Posterior cingulate gyrus (tissue), 11 donors: ENCODE data around the gene CDH13.
A peak's percentile ranks its signal among the peaks of the same experiment; 100 is the strongest.

ENCODE experiments used
- DNase-seq, 10 donors: peaks; one replicate each; pipeline versions ENCODE4 v3.0.0 to v3.0.0-alpha.2; 2020 to 2021; ENCODE audit warnings: mixed read lengths in 3 of 10
- intact Hi-C: fragments of 100-400 bp; cut with DNase I; formaldehyde crosslinking; loops from one replicate; pipeline ENCODE4 v1.15.1; 2023

Gene CDH13

DNA sequence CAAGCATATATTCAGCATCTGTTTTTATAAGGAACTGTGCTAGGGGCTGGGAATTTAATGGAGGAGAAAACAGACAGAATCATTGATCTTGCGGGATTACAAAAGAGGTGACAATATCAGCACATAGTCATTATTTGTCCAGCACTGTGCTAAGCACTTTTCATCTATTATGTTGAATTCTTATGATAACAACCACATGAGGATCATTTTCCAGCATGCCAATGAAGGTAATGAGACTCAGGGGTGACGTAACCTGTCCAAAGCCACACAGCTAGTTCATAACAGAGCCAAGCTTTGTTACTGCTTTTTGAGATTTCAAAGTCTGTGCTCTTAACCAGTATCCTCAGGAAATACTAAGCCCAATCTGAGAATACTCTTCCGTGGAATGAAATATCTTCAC lies 503.3 kb downstream of the CDH13 start:
- intact Hi-C loops: no loop called here
- no peak for DNase-seq

DNA sequence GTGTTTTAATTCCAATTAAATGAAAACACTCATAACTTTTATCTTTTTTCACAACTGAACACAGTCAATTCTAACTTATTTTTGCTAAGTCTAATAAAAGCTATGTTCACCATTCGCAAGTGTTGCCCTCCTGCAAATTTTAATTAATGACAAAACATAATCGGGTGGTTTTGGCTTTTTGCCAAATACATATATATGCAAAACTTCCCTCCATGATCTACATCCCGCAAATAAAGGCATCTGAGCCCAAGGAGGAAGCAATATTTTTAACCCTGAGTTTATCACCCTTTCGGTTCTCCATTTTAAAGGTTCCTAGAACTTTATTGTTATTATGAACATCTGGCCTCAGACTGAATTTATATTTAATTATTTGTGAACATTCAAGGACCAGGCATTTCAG lies 507.9 kb downstream of the CDH13 start:
- no peak for DNase-seq
- intact Hi-C loops: no loop called here

DNA sequence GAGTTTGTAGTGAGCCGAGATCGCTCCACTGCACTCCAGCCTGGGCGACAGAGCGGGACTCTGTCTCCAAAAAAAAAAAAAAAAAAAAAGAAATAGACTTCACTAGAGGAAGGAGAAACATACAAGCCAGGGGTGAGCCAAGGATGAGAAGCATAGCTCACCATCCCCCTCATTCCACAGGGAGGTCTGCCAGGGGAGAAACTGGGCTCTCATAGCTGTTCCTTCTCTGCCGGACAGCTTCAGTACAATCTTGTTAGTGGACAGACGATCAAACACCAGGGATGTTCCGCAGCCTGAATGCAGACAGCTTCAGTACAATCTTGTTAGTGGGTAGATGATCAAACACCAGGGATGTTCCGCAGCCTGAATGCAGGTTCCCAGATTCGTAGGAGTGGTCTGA lies 509.6 kb downstream of the CDH13 start:
- no peak for DNase-seq
- intact Hi-C loops: no loop called here

DNA sequence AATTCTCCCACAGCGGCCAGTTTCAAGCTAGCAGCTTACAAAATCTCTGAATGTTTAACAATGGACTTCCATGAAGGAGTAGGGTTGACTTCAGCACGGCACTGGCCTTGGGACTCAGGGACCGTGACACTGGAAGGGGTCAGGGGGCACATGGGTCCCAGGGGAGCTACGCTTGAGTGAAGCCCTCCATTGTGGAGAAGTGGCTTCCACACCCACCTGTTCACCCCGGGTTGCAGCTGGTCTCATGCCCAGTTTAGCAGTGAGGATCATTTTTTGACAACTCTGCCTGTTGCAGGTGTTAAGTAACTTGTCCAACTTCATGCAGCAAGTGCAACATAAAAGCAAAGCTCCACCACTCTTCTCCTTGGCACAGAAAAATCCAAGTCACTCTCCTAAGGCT lies 510.2 kb downstream of the CDH13 start:
- no peak for DNase-seq
- intact Hi-C loops: no loop called here

DNA sequence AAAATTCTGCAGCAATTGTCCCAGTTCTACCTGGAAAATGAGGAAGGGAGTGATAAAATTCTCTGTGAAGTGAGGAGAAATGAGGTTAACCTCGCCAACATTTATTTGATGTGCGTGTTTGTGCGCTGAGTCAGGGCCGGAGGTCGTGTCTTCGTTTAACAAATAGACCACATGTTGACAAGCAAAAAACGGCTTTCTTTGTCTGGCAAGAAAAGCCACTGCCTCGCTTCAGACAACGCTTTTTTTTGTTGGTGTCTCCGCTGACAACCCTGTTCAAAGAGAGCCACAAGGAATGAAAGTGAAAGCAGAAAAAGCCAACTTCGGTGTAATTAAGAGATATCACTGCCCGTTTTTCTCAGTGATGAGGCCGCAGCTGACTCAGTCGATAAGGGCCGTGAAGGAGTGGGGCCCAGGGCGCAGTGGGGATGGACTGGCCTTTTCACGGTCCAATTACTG lies 510.6 kb downstream of the CDH13 start:
- DNase-seq: peak in 3 of 10 donors; percentile 13 to 76 (median 69)
- intact Hi-C loops: no loop called here

DNA sequence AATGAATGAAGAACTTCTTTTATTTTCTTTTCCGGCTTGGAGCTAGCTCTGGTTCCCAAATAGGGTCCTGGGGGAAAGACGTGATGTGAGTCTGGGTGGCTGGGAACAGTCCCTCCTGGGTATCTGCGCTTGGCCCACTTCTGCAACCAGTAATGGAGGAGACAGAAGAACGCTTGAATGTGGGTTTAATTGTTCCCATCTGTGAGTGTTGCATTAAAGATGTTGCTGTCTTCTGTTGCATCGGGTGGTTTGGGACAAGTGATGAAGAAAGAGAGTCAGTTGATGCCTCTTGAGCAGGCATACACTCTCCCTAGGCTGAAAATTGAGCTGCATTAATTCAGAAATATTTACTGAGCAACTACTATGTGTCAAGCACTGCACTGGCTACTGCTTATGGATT lies 511.1 kb downstream of the CDH13 start:
- intact Hi-C loops: no loop called here
- no peak for DNase-seq

DNA sequence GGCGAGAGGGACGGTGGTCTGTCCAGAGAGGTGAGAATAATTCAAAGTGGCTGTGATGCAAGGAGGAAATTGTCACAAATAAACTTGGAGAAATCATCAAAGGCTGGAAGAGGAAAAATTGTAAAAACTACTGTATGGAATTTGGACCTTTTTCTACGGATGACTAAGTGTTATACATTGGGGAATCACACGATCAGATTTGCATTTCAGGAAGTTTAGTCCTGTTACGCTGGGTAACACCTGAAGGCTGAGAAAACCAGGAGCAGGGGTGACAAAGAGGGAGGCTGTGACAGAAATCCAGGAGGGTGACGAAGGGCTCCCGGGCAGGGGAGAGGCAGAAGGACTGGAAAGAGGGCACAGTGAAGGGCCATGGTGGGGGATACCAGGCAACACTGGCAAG lies 511.7 kb downstream of the CDH13 start:
- intact Hi-C loops: no loop called here
- no peak for DNase-seq

DNA sequence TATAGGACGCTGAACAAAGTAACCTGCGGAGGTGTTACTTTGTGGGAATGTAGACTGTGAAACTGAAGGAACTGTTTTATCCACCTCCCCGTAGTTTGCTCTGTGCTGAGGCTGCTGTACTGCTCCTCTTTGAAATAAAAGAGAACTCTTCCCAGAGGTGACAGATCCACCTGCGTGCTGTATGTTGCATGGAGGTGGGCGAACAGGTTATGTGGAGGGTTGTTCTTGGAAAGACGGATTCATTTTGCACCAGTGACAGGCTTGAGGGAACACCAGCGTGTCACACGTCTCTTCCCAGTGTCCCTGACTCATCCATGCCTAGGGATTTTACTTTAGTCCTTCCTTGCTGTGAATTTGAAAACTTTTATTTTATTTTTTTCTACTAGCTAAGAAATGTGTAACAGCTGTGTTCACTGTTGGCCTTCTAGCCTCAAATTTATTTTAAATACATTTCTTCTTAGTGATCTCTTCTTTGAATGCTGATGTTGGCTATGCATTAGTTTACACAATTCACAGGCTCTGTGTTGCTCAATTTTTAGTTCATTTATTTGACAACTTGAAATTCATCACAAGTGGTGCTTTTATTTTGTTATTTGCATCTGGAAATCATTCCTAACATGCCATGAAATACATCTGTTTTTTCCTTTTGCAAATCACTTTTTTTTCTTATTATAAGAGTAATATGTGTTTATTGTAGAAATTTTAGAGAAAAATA lies 512.4 kb downstream of the CDH13 start:
- no peak for DNase-seq
- intact Hi-C loops: no loop called here

DNA sequence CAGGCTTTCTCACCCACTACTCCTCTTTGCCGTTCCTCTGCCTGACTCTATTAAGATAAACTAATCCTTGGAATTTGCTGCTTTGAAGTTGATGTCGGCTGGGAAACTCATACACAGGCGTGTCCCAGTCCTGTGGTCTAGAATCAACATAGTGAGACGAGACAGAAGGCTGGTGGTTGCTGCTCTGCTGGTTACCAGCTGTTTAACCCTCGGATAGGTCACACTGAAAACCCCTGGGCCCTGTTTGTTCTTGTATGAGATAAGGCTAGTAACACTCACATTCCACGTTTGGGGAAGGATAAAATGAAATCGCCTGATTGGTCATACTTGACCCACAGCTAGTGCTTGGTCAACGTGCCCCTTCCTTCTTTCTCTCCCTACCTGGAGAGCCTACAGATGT lies 517.0 kb downstream of the CDH13 start:
- no peak for DNase-seq
- intact Hi-C loops: no loop called here

DNA sequence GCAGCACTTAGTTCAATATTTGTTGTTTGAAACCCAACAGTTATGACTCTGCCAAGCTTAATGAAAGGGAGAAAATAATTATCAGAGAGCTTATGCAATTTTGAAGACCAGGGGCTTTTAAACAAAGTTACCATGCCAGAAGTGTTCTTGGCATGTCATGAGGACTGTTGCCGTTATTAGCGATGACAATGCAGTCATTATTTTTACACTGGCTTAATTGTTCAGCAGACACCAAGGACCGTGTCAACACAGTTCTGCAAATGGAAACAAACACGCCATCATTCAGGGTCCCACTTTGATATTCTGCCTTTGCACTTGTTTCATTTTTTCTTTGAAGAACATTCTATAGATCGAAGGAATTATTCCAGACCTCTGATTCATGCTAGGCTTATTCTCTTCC lies 518.5 kb downstream of the CDH13 start:
- DNase-seq: peak in 1 of 10 donors; percentile 18
- intact Hi-C loops: no loop called here

DNA sequence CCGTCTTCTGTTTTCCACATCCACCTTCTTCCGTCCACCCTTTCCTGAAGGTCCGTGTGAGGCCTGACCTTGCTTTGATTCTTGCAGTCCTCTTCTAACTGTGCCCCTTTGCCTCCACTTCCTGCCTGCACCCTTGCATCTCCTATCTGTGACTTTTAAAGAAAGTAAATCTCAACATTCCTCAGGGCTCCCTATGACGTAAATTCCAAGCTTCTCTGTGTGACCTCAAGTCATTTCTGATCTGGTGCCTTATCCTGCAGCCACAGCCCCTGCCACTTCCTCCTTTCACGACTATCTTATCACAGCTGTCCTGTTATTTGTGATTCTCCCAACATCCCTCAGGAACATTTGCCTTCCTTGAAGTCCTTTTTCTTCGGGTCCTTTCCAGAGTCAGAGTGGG lies 520.5 kb downstream of the CDH13 start:
- intact Hi-C loops: no loop called here
- DNase-seq: no peak

DNA sequence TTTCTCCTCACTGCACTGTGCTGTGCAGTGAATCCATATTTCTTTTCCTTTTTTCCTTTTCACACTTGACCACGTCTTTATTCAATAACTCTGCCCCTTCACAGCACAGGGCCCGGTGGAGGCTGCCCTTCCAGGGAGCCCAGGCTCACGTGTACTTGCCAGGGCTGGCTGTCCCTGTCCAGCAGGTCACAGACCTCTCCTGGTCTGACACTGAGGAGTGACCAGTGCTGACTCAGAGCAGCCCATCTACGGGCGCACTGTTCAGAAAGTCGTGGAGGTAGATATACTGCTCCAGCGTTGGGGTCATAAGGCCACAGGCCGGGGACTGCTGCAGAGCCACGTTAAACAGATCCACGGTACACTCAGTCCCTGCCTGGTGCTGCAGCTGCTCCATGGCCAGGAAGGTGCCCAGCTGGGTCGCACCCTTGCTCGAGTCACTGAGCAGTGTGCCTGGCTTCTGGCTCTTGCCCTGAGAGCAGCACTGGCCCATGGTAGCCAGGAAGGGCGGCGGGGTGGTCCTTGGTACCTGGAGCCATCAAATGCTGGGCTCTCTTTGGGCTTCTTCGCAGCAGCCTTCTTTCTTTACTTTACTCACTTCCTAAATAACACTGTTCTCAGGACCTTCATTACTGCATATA lies 531.7 kb downstream of the CDH13 start:
- DNase-seq: peak in 1 of 10 donors; percentile 71
- intact Hi-C loops: no loop called here

DNA sequence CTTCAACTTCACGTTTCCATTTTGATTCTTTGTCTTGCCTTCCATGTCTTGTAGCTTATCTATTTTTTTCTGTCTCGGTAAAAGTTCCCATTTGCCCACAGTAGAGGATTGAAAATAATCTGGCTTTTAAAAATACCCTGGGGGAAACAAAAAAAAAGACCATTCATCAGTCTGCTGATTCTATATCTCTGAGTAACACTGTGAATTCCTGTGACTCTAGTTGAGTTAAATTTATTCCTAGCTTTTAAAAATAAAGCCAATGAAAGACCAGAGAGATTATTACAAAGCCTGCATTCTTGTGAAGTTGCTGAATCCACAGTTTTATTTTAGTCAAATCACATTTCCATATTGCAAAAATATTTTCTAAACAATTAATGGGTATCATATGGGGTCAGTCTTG lies 532.3 kb downstream of the CDH13 start:
- intact Hi-C loops: no loop called here
- DNase-seq: no peak

DNA sequence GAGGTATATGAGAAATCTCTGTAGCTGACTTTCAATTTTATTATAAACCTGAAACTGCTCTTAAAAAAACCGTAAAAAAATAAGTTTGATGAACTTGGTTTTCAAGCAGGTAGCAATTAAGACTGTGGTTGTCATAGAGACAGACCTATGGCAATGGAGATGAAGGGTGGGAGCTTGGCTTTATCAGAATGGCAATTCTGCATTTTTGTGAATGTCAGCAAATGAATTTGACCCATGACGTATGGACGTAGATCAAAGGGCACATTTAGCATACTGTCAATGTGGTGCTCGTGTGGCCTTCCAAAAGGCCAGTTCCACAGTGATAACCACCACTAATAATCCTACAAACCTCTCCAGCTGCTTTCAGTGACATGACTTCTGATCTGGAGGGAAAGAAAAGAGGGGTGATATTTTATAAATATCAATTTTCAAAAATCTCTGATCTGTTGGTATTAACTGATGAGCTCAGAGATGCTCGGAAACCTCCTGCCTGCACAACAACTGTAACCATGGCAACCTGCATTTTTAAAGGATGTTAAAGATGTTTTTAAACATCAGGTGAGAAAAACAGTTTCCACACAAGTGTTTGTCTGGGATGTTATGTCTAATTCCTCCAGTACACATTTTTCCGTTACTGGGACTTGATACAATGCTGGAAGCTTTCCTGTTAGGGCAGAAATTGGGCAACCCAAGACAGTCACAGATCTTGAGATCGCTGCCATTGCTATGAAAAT lies 533.7 kb downstream of the CDH13 start:
- intact Hi-C loops: loop anchor here (1.0 kb wide), 1 partner anchor 18 kb away; no protein-coding TSS in a partner anchor
- DNase-seq: no peak

DNA sequence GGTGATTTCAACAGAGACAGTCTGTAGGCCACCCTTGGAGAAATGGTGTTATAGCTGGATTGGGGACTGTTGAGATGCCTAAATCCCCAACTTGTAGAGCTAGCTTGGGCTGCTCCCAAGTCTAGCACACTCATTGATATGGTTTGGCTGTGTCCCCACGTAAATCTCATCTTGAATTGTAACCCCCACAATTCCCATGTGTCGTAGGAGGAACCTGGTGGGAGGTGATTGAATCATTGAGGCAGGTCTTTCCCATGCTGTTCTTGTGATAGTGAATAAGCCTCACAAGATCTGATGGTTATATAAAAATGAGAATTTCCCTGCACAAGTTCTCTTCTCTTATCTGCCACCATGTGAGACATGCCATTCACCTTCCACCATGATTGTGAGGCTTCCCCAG lies 536.0 kb downstream of the CDH13 start:
- intact Hi-C loops: no loop called here
- no peak for DNase-seq

DNA sequence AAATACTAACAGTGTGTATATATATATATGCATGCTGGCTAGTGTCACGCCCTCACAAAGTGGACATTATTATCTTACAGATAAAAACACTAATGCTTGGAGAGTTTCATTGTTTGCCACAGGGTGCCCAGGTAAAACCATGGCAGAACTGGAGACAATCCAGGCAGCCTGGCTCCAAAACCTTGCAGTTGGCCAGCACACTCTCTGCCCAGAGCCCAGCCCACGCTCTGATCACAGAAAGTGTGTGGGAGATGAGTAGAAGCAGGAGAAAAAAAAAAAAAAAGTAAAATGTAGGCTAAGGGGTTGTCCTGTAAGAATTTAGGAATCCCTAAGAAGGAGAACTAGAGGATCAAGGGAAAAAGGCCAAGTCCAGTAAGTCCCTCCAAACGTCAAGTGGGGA lies 538.0 kb downstream of the CDH13 start:
- intact Hi-C loops: no loop called here
- peak in 4 of 10 donors; percentile 10 to 86 (median 59) for DNase-seq

DNA sequence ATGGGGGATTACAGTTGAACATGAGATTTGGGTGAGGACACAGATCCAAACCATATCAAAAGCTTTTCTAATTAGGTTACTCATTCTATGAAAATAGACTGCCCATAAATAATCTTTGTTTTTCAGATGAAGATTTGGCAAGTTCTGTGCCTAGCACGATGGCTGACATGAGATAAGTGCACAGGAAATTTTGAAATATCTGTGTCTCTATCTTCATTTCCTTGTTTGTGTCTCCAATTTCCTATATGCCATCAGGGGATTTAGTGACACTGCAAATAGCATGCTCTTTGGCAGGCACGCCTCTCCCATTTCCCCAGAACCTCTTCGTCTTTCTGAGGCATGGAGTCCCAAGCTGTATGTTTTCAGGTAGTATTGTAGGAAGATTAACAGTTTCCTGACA lies 544.6 kb downstream of the CDH13 start:
- intact Hi-C loops: no loop called here
- no peak for DNase-seq

DNA sequence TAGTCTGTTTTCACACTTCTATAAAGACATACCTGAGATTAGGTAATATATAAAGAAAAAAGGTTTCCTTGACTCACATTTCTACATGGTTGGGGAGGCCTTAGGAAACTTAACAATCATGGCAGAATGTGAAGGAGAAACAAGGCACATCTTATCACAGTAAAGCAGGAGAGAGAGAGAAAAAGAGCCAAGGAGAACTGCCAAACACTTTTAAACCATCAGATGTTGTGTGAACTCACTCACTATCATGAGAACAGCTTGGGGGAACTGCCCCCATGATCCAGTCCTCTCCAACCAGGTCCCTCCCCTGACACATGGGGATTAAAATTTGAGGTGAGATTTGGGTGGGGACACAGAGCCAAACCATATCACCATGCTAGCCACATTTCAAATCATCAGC lies 547.9 kb downstream of the CDH13 start:
- intact Hi-C loops: loop anchor here (5.0 kb wide), 1 partner anchor 62 kb away; no protein-coding TSS in a partner anchor
- DNase-seq: no peak

DNA sequence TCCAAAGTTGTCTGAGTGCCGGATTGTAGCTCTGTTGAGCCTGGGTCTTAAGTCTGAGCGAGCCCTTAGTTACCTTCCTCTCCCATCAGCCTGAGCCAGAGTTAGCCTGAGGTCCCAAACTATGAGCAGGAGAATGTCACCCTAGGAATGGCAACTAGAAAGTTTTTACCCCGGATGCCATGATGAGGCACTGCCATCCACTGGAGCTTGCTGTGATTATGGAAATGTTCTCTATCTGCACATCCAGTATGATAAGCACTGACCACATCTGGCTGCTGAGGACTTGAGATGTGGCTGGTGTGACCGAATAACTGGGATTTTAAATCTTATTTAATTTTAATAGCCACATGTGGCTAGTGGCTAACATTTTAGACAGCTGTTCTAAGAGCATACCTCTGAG lies 550.0 kb downstream of the CDH13 start:
- peak in 1 of 10 donors; percentile 24 for DNase-seq
- intact Hi-C loops: loop anchor here (5.0 kb wide), 1 partner anchor 65 kb away; no protein-coding TSS in a partner anchor

DNA sequence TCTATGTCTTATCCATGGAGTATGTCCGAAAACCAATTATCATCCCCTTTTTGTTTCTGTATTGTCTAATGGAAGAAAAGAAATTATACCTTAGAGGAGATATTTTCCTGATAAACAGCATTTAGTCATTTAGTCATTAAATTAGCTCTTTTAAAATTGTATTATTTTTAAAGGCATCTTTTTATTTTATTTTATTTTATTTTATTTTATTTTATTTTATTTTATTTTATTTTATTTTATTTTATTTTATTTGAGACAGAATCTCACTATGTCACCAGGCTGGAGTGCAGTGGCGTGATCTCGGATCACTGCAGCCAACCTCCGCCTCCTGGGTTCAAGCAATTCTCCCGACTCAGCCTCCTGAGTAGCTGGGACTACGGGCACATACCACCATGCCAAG lies 559.1 kb downstream of the CDH13 start:
- intact Hi-C loops: no loop called here
- no peak for DNase-seq

DNA sequence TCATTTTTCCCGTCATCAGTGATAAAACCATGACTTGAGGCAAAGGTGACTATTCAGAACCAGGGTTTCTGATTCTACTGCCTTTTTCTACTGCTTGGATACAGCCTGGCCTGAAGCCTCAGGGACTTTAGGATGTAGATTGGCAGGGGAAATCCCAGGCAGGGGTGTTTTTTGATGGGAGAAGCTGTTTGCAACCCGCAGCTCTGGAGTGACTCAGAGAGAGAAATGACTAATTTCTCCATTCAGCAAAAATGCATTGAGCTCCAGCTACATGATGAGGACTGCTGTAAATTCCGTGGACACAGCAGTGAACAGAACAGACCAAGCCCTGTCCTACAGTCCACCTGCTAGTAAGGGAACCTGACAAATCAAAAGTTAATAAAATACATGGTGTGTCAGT lies 560.6 kb downstream of the CDH13 start:
- no peak for DNase-seq

DNA sequence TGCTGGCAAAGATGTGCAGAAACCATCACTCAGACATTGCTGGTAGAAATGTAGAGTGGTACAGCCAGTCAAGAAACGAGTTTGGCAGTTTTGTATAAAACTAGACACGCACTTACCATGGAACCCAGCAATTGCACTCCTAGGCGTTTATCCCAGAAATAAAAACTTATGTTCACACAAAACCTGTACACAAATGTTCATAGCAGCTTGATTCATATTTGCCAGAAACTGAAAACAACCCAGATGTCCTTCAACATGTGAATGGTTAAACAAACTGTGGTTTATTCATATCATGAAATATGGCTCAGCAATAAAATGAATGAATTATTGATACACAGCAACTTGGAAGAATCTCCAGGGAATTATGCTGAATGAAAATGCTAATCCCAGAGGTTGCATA lies 570.0 kb downstream of the CDH13 start:
- intact Hi-C loops: no loop called here
- no peak for DNase-seq

More for the DNA sequence above, 560.6 kb downstream of the CDH13 start:
- intact Hi-C loops: no loop called here
